ENCODE measurements around the gene ISLR.

DNA sequence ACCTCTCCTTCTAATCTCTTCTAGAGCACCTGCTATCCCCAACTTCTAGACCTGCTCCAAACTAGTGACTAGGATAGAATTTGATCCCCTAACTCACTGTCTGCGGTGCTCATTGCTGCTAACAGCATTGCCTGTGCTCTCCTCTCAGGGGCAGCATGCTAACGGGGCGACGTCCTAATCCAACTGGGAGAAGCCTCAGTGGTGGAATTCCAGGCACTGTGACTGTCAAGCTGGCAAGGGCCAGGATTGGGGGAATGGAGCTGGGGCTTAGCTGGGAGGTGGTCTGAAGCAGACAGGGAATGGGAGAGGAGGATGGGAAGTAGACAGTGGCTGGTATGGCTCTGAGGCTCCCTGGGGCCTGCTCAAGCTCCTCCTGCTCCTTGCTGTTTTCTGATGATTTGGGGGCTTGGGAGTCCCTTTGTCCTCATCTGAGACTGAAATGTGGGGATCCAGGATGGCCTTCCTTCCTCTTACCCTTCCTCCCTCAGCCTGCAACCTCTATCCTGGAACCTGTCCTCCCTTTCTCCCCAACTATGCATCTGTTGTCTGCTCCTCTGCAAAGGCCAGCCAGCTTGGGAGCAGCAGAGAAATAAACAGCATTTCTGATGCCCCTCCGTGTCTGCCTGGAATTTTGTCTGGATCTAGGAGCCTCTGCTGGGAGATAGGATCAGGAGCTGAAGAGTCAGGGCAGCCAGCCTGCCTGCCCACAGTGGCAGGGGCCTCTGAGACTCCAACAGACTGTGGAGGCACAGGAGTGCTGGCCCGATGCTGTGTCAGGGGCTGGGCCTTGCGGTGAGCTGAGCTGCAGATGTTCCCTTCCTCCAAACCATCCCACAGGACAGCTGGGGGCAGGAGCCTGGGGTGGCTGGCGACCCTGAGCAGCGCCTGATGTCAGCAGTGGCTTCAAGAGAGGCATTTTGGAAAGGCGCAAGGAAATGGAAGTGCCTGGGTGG is 3.0 kb downstream of the ISLR start:
- no peak for TF ChIP-seq POLR2AphosphoS5 (IDR thresholded peaks at IDR 0.05; ENCODE audit: low read depth, low read length)
- TF ChIP-seq, protein P1, sequence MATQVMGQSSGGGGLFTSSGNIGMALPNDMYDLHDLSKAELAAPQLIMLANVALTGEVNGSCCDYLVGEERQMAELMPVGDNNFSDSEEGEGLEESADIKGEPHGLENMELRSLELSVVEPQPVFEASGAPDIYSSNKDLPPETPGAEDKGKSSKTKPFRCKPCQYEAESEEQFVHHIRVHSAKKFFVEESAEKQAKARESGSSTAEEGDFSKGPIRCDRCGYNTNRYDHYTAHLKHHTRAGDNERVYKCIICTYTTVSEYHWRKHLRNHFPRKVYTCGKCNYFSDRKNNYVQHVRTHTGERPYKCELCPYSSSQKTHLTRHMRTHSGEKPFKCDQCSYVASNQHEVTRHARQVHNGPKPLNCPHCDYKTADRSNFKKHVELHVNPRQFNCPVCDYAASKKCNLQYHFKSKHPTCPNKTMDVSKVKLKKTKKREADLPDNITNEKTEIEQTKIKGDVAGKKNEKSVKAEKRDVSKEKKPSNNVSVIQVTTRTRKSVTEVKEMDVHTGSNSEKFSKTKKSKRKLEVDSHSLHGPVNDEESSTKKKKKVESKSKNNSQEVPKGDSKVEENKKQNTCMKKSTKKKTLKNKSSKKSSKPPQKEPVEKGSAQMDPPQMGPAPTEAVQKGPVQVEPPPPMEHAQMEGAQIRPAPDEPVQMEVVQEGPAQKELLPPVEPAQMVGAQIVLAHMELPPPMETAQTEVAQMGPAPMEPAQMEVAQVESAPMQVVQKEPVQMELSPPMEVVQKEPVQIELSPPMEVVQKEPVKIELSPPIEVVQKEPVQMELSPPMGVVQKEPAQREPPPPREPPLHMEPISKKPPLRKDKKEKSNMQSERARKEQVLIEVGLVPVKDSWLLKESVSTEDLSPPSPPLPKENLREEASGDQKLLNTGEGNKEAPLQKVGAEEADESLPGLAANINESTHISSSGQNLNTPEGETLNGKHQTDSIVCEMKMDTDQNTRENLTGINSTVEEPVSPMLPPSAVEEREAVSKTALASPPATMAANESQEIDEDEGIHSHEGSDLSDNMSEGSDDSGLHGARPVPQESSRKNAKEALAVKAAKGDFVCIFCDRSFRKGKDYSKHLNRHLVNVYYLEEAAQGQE (IDR thresholded peaks at IDR 0.05; ENCODE audit: insufficient read depth in 1 of 2, low read depth in 2 of 2, low read length in 2 of 2): no peak
- TF ChIP-seq TAF1 (IDR thresholded peaks at IDR 0.05; ENCODE audit: borderline replicate concordance, insufficient read depth, low read length): no peak
- TF ChIP-seq SIN3A (IDR thresholded peaks at IDR 0.05; ENCODE audit: borderline replicate concordance, insufficient read depth, low read length): no peak
